ENCODE results near the gene MROH7. TPM values are rescaled to one million over a fixed set of nuclear protein-coding genes. Genes with fewer than 3 reads are reported as not detected.

MROH7 gene
- total RNA-seq, 1 donor from 2014 or later: 2.4 TPM

GRCh38 chr1:54698346-54698745 is 56.8 kb downstream of the MROH7 start:
- no peak for DNase-seq

DNA sequence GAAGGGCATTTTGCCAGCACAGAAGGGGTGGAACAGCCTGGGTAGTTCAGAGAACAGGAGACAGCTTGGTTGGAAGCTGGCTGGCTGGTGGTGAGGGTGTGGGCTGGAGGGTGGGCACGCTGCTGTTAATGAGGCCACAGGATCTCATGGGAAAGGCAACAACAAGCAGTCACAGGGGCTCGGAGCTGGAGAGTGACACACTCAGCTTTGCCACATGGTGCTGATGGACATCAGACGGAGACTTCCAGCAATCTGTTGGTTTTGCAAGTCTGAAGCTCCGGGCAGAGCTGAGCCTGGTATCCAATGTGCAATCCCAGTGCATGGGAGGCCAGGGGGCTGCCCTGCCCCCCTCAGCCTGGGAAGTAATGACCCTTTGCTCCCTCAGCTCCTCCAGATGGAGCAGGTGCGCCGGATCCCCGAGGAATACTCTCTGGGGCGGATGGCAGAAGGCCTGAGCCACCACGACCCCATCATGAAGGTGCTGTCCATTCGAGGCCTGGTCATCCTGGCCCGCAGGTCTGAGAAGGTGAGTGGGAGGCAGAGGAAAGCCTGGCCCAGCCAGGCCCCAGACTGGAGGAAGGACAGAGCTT is 58.4 kb downstream of the MROH7 start:
- no peak for DNase-seq

- DNase-seq: no peak
Measured at GRCh38 chr1:54701066-54701465, 59.5 kb downstream of the MROH7 start.

DNA sequence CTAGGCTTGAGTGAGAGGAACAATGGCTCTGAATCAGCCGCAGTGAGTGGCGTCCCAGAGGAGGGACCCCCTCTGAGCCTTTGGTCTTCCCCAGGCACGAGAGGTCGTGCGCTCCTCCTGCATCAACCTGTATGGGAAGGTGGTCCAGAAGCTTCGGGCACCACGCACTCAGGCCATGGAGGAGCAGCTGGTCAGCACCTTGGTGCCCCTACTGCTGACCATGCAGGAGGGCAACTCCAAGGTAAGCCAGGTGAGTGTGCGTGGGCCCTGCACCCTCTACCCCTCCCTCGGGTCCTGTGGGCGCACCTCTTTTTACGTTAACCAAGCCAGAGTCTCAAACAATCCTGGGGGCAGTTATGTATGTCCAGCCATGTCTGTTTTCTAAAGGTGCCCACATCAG is 60.4 kb downstream of the MROH7 start:
- no peak for DNase-seq

GRCh38 chr1:54703471-54703870 is 61.9 kb downstream of the MROH7 start:
- DNase-seq: no peak

DNA sequence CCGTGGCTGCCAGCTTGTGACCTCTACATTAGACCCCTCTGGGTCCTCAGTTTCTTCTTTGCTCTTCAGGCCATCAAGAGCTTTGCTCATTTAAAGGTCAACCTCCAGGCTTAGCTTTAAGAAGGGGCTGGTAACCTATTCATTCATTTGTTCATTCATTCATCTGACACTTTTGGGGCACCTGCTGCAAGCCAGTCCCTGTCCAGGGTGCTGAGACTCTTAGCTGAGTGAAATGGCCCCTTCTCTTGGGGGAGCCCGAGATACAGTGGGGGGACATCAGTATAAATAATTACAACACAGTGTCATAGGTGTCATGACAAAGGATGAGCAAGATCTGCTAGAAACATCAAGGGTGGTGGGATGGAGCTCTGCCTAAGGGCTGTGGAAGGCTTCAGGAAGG is 63.6 kb downstream of the MROH7 start:
- no peak for DNase-seq

- DNase-seq: no peak
Measured at GRCh38 chr1:54706419-54706818, 64.8 kb downstream of the MROH7 start.

DNA sequence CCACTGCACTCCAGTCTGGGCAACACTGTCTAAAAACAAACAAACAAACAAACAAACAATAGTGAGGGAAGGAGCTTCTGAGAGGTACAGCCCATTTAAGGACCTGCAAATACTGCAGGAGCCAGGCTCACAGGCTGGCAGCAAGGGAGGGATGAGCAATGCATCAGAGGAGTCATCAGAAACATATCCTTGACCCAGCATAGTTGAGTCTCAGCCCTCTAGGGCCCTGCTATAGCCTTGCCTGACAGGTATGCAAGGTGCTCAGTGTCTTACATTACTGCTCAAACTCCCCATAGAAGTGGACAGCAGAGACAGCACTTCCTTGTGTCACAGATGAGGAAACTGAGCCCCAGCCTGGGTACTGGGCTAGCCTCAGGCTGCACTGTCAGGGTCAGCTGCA is 66.8 kb downstream of the MROH7 start:
- no peak for DNase-seq

DNA sequence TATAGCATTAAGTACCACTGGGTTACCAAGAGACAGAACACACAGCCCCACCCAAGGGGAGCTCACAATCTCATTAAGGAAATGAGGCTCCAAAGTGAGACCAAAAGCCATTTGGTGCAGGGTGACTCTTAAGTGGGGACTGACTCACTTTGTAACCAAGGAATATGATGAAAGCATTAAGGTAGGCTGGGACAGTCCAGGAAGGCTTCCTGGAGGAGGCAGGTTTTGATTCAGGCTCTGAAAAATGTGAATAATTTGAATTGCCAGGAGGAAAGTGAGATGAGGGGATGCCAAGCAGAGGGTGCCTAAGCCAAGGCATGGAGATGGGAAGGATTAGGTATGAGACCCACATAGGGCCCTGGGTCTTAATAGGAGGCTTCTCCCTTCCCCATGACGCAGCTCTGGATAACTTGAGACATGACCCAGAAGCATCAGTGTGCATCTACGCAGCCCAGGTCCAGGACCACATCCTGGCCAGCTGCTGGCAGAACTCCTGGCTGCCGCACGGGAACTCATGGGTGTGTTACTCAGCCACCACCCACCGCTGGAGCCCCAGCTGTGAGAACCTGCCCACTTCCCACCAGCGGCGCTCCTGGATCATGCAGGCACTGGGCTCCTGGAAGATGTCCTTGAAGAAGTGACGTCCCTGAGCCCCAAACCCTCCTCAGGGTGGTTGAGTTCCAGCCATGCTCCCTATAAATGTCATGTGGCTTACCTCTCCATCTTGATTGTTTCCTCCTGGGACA is 68.1 kb downstream of the MROH7 start:
- DNase-seq: no peak

DNA sequence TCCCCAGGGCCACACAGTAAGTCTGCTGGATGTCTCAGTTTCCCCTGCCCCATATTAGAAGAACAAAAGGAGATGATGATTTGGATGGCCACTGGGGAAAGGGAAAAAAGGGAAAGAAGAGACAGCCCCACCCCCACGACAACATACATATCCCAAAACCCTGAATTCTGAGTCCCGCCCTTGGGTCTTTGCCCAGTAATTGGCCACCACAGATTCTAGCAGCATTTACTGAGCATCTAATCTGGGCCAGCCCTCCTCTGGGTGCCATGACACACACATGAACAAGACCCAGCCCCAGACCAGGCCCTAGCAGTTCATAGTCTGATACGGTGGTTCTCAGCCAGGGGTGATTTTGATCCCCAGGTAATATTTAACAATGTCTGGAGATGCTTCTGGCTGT is 68.8 kb downstream of the MROH7 start:
- DNase-seq: no peak

- no peak for DNase-seq
Measured at GRCh38 chr1:54710841-54711240, 69.3 kb downstream of the MROH7 start.

GRCh38 chr1:54711536-54711935 is 70.0 kb downstream of the MROH7 start:
- no peak for DNase-seq

DNA sequence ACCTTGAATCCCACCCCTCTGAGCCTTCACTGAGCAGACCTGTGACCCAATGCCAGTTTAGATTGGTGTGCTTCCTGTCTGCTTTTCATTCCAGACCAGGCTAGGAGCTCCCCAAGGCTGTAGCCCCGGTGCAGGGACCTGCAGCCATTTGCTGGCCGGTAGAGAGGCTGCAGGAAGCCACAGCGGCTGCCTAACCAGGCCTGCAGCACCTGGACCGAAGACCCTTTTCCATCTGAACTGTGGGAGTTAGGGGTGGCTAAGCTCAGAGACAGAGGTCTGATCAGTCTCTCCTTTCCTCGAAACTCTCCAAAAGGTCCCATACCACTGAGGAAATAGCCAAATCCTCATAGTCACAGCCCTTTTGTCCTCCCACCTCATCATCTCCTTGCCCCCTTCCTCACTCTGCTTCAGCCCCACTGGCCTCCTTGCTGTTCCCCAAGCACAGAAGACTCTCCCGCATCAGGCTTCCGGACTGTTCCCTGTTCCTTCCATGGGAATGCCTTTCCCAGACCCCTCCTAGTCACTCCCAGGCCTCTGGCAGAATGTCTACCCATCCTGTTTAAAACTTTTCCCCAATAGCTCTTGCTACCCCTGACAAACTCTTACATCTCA is 73.4 kb downstream of the MROH7 start:
- DNase-seq: peak; percentile 39

DNA sequence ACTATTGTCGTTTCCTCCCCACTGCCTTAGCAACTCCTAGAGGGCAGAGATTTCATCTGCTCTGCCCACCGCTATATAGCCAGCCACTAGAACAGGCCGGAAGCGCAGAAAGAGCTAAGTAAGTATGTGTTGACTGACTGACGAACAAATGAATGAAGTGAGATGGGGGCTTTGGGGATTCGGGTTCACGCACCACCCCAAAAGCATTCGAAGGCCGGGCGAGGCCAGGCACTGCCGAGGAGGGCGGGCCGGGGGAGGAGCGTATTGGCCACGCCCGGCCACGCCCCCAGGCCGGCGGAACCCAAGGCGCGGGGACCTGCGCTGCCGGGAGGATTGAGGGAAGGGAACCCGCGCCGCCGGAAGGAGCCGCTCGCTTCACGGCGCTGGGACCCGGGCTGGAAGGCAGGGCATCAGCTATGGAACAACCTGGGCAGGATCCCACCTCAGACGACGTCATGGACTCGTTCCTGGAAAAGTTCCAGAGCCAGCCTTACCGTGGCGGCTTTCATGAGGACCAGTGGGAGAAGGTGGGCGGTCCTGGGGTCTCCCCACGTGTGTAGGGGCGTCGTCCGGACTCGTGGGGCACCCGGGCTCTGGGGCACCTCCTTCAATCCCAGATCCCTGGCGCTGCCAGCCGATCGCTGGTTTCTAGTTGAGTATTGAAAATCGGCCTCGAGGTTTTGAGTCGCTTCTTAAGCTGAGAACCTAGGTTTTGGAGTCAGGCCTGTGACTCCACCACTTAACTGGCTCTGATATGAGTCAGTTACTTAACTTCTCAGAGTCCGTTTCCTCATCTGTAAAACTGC is 74.1 kb downstream of the MROH7 start, which contains the start of gene TTC4:
Gene TTC4 (plus strand): TSS at position 369 of the 806 bp plus-strand sequence. CDS start 48 bp downstream, at position 417.
- DNase-seq: peak; percentile 57

GRCh38 chr1:54716299-54717047 is 74.9 kb downstream of the MROH7 start:
- no peak for DNase-seq

DNA sequence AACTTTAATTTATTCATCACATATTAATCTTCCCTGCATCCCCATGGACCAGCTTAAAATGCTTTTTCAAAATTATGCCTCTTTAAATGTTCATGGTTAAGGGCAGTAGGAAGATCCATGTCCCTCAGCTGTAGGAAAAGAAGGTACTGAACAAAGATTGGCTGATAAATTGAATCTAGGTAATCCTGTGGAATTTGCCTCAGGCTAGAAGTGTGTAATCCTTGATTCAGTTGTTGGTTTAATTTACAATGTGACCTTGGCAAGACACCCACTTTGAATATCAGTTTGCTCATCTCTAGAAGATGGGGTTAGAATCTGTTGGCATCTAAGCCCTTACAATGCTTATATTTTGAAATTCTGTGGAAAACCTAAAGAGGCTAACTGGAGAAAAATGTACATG is 80.1 kb downstream of the MROH7 start:
- no peak for DNase-seq

- DNase-seq: no peak
Measured at GRCh38 chr1:54723985-54724384, 82.4 kb downstream of the MROH7 start.

- no peak for DNase-seq
Measured at GRCh38 chr1:54724771-54725170, 83.2 kb downstream of the MROH7 start.

- no peak for DNase-seq
Measured at GRCh38 chr1:54728027-54728426, 86.4 kb downstream of the MROH7 start.

GRCh38 chr1:54736685-54737084 is 95.1 kb downstream of the MROH7 start:
- DNase-seq: no peak

- no peak for DNase-seq
Measured at GRCh38 chr1:54738244-54738643, 96.7 kb downstream of the MROH7 start.

DNA sequence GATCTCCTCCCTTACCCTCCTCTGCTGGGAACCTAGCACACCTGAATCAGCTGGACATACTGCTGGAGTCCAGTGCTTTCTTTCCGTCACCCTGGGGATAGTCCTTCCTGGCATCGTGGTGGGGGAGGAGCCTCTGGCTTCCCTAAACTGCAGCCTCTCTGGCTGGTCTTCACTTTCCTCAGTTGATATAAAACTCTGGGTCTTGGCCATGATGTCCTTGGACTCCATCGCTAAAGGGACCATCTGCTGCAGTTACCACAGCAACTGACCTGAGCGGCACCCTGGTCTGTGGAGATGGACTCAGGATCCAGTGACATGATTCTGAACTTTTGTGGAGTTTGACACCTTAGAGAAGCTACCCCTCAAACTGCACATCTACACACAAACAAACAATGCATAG is 99.9 kb downstream of the MROH7 start:
- DNase-seq: no peak
